AG04449 (cell line): ENCODE results near the gene ULK4.
A peak's percentile ranks its signal among the peaks of the same experiment; 100 is the strongest.

ENCODE experiments used
- CTCF ChIA-PET: fragments of 350-600 bp; formaldehyde crosslinking; extraction: SDS; loops from one replicate; lab custom pipeline; 2021; ENCODE audit warnings: antibody characterized with exemption; lab: Yijun Ruan, JAX
- POLR2A ChIA-PET: fragments of 400-600, 350-600 bp; formaldehyde crosslinking; extraction: SDS; loops from one replicate; lab custom pipeline; 2020; ENCODE audit warnings: antibody characterized with exemption, inconsistent platforms; lab: Yijun Ruan, JAX
- DNase-seq: peaks from one replicate; pipeline ENCODE4 v3.0.0-alpha.2; 2010; ENCODE audit warnings: low read depth, low spot score
- H3K4me3 ChIP-seq: 2 replicates; pipeline ENCODE4 v1.5.1; 2011; ENCODE audit warnings: low read depth, mild to moderate bottlenecking, control low read depth, low read length
- CTCF ChIP-seq: IDR thresholded peaks from one replicate; pipeline ENCODE4 v1.5.1; 2011; ENCODE audit warnings: mild to moderate bottlenecking, moderate library complexity, low read length, control low read depth, inconsistent platforms; ENCODE audit not compliant: insufficient read depth; ENCODE audit errors: missing control alignments

Gene ULK4

GRCh38 chr3:41693799-41694198 lies 268.1 kb downstream of the ULK4 start:
- TF ChIP-seq CTCF, result no peak
- CTCF ChIA-PET, result interaction anchor here (1.1 to 1.7 kb wide), 2 partner anchors 22 to 188 kb away, joined by 3 read pairs; no protein-coding TSS in a partner anchor
- POLR2A ChIA-PET, result no interaction called here
- H3K4me3 ChIP-seq, result no peak overlapping the region
- no peak for DNase-seq

- CTCF ChIA-PET, result interaction anchor here (1.2 kb wide), 1 partner anchor 9 kb away, joined by 6 read pairs; no protein-coding TSS in a partner anchor
- TF ChIP-seq CTCF, result no peak
- POLR2A ChIA-PET, result no interaction called here
- no peak overlapping the region for H3K4me3 ChIP-seq
- no peak for DNase-seq
Observed at GRCh38 chr3:41690766-41691563, 270.9 kb downstream of the ULK4 start.

DNA sequence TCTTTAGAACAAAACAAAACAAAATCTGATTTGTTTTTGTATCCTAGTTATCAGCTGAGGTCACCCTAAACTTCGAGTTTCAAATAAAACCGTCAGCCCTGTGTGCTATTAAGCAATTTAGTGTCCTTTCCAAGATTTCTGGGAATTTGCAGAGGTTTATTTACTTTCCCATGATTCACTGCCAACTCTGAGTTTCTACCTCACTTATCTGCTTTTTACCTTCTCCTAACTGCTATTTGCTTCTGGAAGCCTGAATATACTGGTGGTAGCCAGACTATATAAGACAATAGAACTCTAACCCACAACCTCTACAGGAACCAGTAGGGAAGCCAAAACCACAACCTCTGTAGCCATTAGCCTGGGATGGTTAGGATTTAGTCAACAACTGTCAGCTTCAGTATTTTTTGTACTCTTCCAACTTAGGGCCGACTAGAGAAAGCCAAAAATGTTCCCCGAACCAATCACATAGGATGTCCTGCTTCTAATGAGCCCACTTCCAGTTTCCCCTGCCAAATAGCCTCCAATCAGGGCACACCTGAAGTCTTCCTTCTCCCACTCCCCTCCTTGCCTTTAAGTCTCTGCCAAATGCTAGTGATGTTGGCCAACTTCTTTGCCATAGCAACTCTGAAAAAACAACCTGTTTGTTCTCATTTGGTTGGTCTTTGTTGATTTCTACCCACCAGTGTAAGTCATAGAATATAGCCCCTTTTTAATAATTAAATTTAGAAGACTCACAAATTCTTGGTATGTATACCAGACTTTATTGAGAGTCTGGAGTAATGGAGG lies 273.1 kb downstream of the ULK4 start:
- H3K4me3 ChIP-seq, result no peak overlapping the region
- no peak for TF ChIP-seq CTCF
- POLR2A ChIA-PET, result no interaction called here
- DNase-seq, result no peak
- CTCF ChIA-PET, result interaction anchor here (0.7 kb wide), 1 partner anchor 1105 kb away, joined by 3 read pairs; no protein-coding TSS in a partner anchor

GRCh38 chr3:41684797-41685735 lies 276.8 kb downstream of the ULK4 start:
- no peak for TF ChIP-seq CTCF
- POLR2A ChIA-PET, result no interaction called here
- DNase-seq, result no peak
- no peak overlapping the region for H3K4me3 ChIP-seq
- CTCF ChIA-PET, result interaction anchor here (1.2 to 1.5 kb wide), 2 partner anchors 13 to 31 kb away, joined by 3 read pairs; no protein-coding TSS in a partner anchor

DNA sequence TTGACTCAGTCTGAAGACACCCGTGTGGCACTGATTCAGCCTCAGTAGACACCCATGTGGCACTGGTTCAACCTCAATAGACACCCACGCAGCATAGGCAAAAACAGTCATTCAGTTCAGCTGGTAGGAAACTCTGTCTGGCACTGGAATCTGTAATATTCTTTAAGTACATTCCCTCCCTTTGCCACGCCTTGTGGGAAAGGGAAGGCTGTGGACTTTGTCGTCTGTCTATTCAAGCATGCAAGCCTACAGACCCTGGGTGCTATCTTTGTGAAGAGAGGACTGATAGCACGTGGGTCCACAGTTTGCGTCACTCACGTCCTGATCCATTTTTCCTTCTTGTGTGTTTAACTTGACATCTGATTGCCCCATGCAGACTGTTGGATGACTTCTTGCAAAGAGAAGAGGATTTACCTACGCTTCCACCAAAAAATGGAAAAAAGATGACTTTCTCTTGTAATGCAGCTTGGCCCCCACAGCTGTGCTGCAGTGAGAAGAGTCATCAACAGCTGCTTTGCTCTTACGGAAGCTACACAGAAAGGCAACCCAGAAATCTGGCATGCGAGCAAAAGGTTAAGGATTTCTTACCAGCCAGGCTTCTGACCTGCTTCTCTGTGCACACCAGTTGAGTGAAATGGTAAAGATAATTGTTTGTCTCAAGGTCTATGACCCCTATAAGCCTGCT lies 278.1 kb downstream of the ULK4 start:
- no peak for TF ChIP-seq CTCF
- CTCF ChIA-PET, result interaction anchor here (1.2 to 1.5 kb wide), 2 partner anchors 14 to 33 kb away, joined by 3 read pairs; no protein-coding TSS in a partner anchor
- no peak overlapping the region for H3K4me3 ChIP-seq
- DNase-seq, result peak; percentile 70
- POLR2A ChIA-PET, result interaction anchor here (0.6 to 2.2 kb wide), 2 partner anchors 27 to 1165 kb away, joined by 3 to 5 read pairs; no protein-coding TSS in a partner anchor
